PC-9 (cell line): ENCODE measurements around the gene PRAMEF17. TPM values are rescaled to one million over a fixed set of nuclear protein-coding genes. Genes with fewer than 3 reads are reported as not detected.
"Not testable (repeated sequence)": the region's sequence is repeated elsewhere in the genome, so short reads cannot be mapped to it uniquely, and the experiment has no call there.

Experiments
- BruUV-seq: library from RNA; stranded (reverse); fragments of 400-500 nt; replicated peaks from 2 replicates; lab custom pipeline; 2021; lab: Mats Ljungman, UMichigan
- CTCF ChIA-PET: fragments of 300-600 bp; sonication (Branson Sonifier 250); formaldehyde crosslinking; loops from one replicate; lab custom pipeline; 2022; ENCODE audit warnings: antibody characterized with exemption; lab: Charles Lee
- POLR2A ChIA-PET: fragments of 300-600 bp; sonication (Branson Sonifier 250); formaldehyde crosslinking; loops from one replicate; lab custom pipeline; 2022; ENCODE audit warnings: antibody characterized with exemption; ENCODE audit not compliant: unreplicated experiment; lab: Charles Lee
- DNase-seq, 2 experiments: peaks; one replicate each; pipeline versions ENCODE4 v3.0.0 to v3.0.0-alpha.2; 2015 to 2022; ENCODE audit warnings: mixed read lengths in 1 of 2
- H2AFZ ChIP-seq: fragments of 200-600 bp; sonication (generic); 2 replicates; pipeline ENCODE4 v1.8.1; 2017; ENCODE audit warnings: antibody characterized with exemption
- H3F3A ChIP-seq: fragments of 200-600 bp; sonication (generic); 2 replicates; pipeline ENCODE4 v1.8.1; 2017; ENCODE audit warnings: antibody characterized with exemption, mild to moderate bottlenecking, low read depth; ENCODE audit not compliant: insufficient read depth
- H3K27ac ChIP-seq: fragments of 200-600 bp; sonication (generic); 2 replicates; pipeline ENCODE4 v1.6.1; 2016; ENCODE audit warnings: mixed run types
- H3K27me3 ChIP-seq: fragments of 200-600 bp; sonication (generic); 2 replicates; pipeline ENCODE4 v1.6.1; 2016; ENCODE audit warnings: low read depth, mixed run types; ENCODE audit not compliant: insufficient read depth
- H3K36me3 ChIP-seq: fragments of 200-600 bp; sonication (generic); 2 replicates; pipeline ENCODE4 v1.6.1; 2016; ENCODE audit warnings: low read depth, mixed run types
- H3K4me1 ChIP-seq: fragments of 200-600 bp; sonication (generic); replicated peaks from 2 replicates; pipeline ENCODE4 v1.6.1; 2016; ENCODE audit warnings: mixed run types; ENCODE audit not compliant: insufficient read depth
- H3K4me2 ChIP-seq: fragments of 200-600 bp; sonication (generic); 2 replicates; pipeline ENCODE4 v1.6.1; 2017; ENCODE audit warnings: mixed run types
- H3K4me3 ChIP-seq: fragments of 200-600 bp; sonication (generic); 2 replicates; pipeline ENCODE4 v1.6.1; 2016; ENCODE audit warnings: mixed run types
- H3K79me2 ChIP-seq: fragments of 200-600 bp; sonication (generic); 2 replicates; pipeline ENCODE4 v1.6.1; 2017; ENCODE audit warnings: low read depth, mixed run types
- H3K9me2 ChIP-seq: fragments of 200-600 bp; sonication (generic); 2 replicates; pipeline ENCODE4 v1.8.1; 2017; ENCODE audit warnings: mild to moderate bottlenecking; ENCODE audit not compliant: insufficient read depth
- H3K9me3 ChIP-seq: fragments of 200-600 bp; sonication (generic); 2 replicates; pipeline ENCODE4 v1.8.1; 2016; ENCODE audit warnings: low read depth; ENCODE audit not compliant: insufficient read depth
- H4K20me1 ChIP-seq: fragments of 200-600 bp; sonication (generic); 2 replicates; pipeline ENCODE4 v1.8.1; 2017; ENCODE audit not compliant: insufficient read depth
- CTCF ChIP-seq: fragments of 200-600 bp; sonication (generic); conservative IDR thresholded peaks from 2 replicates; pipeline ENCODE4 v1.6.1; 2017; ENCODE audit warnings: mixed run types, antibody characterized with exemption, mild to moderate bottlenecking, moderate library complexity
- EZH2 ChIP-seq: fragments of 200-600 bp; sonication (generic); IDR thresholded peaks from 2 replicates; pipeline ENCODE4 v1.8.0; 2017; ENCODE audit warnings: antibody characterized with exemption, low read depth
- intact Hi-C: fragments of 100-400 bp; cut with micrococcal nuclease; formaldehyde crosslinking; loops from one replicate; pipeline ENCODE4 v1.10.0; 2022; ENCODE audit not compliant: unreplicated experiment
- total RNA-seq: library from RNA; stranded (reverse); gene quantifications from 2 replicates; pipeline ENCODE4 v1.2.3, GENCODE V29; 2021

Gene PRAMEF17
- total RNA-seq, 1 experiment from 2014 or later, result not detected

GRCh38 chr1:13393004-13393403, 3.6 kb downstream of the PRAMEF17 start:
- POLR2A ChIA-PET, CTCF ChIA-PET, H3K4me1 ChIP-seq, H3K79me2 ChIP-seq, H3K27me3 ChIP-seq, DNase-seq, intact Hi-C loops, H3K27ac ChIP-seq, H3K4me2 ChIP-seq, H4K20me1 ChIP-seq, H3K9me3 ChIP-seq, H3K4me3 ChIP-seq, H2AFZ ChIP-seq, H3F3A ChIP-seq, H3K36me3 ChIP-seq, BruUV-seq, H3K9me2 ChIP-seq: not testable (repeated sequence)

GRCh38 chr1:13394761-13395160, 5.3 kb downstream of the PRAMEF17 start:
- H2AFZ ChIP-seq, H3K27me3 ChIP-seq, DNase-seq, H3K4me2 ChIP-seq, H4K20me1 ChIP-seq, H3F3A ChIP-seq, H3K36me3 ChIP-seq, H3K4me1 ChIP-seq, CTCF ChIA-PET, intact Hi-C loops, H3K4me3 ChIP-seq, H3K27ac ChIP-seq, H3K9me2 ChIP-seq, POLR2A ChIA-PET, H3K79me2 ChIP-seq, BruUV-seq, H3K9me3 ChIP-seq: not testable (repeated sequence)

GRCh38 chr1:13395311-13395710, 5.9 kb downstream of the PRAMEF17 start:
- intact Hi-C loops, H3K27ac ChIP-seq, POLR2A ChIA-PET, H3K27me3 ChIP-seq, H3F3A ChIP-seq, H3K9me2 ChIP-seq, H3K4me3 ChIP-seq, H3K36me3 ChIP-seq, H4K20me1 ChIP-seq, H2AFZ ChIP-seq, CTCF ChIA-PET, H3K9me3 ChIP-seq, BruUV-seq, H3K4me2 ChIP-seq, H3K79me2 ChIP-seq, H3K4me1 ChIP-seq, DNase-seq: not testable (repeated sequence)

- Histone ChIP-seq H3K9me2 (no peaks in the 10 kb centered on the region), H4K20me1 (no peaks in the 10 kb centered on the region), H3K36me3 (no peaks in the 10 kb centered on the region), H3K4me2 (no peak overlapping the region), H3F3A (no peaks in the 10 kb centered on the region), H3K4me1 (no peaks in the 10 kb centered on the region), H2AFZ (no peak overlapping the region), H3K4me3 (no peak overlapping the region), H3K27ac (no peak overlapping the region), H3K79me2 (no peaks in the 10 kb centered on the region), H3K9me3 (no peaks in the 10 kb centered on the region), H3K27me3 (no peaks in the 10 kb centered on the region)
- intact Hi-C loops, result no loop called here
- BruUV-seq, result no TSS peak
- POLR2A ChIA-PET, result no interaction called here
- CTCF ChIA-PET, result no interaction called here
- no peak for DNase-seq
- TF ChIP-seq CTCF, result no peak
- no peak for TF ChIP-seq EZH2
These were observed 18.4 kb downstream of the PRAMEF17 start for GRCh38 chr1:13407811-13408210.

- BruUV-seq, H3K4me2 ChIP-seq, POLR2A ChIA-PET, CTCF ChIA-PET, H4K20me1 ChIP-seq, H3K9me2 ChIP-seq, H3K27ac ChIP-seq, H3F3A ChIP-seq, H3K4me3 ChIP-seq, H3K4me1 ChIP-seq, intact Hi-C loops, H3K79me2 ChIP-seq, H3K27me3 ChIP-seq, H3K36me3 ChIP-seq, H2AFZ ChIP-seq, H3K9me3 ChIP-seq, DNase-seq: not testable (repeated sequence)
These were observed 20.7 kb downstream of the PRAMEF17 start, which contains the start of gene PRAMEF20 for GRCh38 chr1:13410150-13410549. Gene PRAMEF20, plus strand, starts transcription at chr1:13410450. Its CDS starts 5,905 bp downstream, at chr1:13416355.
